K562 (cell line): Measurements from ENCODE around the gene USP6. TPM values are rescaled to one million over a fixed set of nuclear protein-coding genes. Genes with fewer than 3 reads are reported as not detected.
A peak's percentile ranks its signal among the peaks of the same experiment; 100 is the strongest.

Experiments
- CXXC5 ChIP-seq: fragments of 250-450 bp; sonication (Bioruptor Pico); IDR thresholded peaks from 2 replicates; pipeline ENCODE4 v1.8.0; 2022; ENCODE audit warnings: inconsistent platforms, mild to moderate bottlenecking, moderate library complexity
- ETV1 ChIP-seq: fragments of 450-650 bp; conservative IDR thresholded peaks from 2 replicates; pipeline ENCODE4 v1.6.1; 2016; ENCODE audit warnings: missing genetic modification characterization, control low read depth, low read depth, missing compliant biosample characterization
- KLF10 ChIP-seq: fragments of 250-450 bp; sonication (Bioruptor Pico); IDR thresholded peaks from 2 replicates; pipeline ENCODE4 v1.6.1; 2021; ENCODE audit warnings: matching md5 sums
- KLF6 ChIP-seq: fragments of 250-450 bp; sonication (Bioruptor Pico); IDR thresholded peaks from 2 replicates; pipeline ENCODE4 v1.4.0; 2020; ENCODE audit warnings: mild to moderate bottlenecking, moderate library complexity, borderline replicate concordance
- NFRKB ChIP-seq: fragments of 450-650 bp; IDR thresholded peaks from 2 replicates; pipeline ENCODE4 v1.6.1; 2016; ENCODE audit warnings: low read depth
- NFYB ChIP-seq: IDR thresholded peaks from 2 replicates; pipeline ENCODE4 v1.6.1; 2011; ENCODE audit warnings: mild to moderate bottlenecking, moderate library complexity; ENCODE audit not compliant: insufficient read length; ENCODE audit errors: extremely low read depth
- RBFOX2 ChIP-seq: fragments of 200-400 bp; formaldehyde crosslinking; IDR thresholded peaks from 2 replicates; pipeline ENCODE4 v1.6.1; 2017; ENCODE audit warnings: low read depth, mild to moderate bottlenecking, low read length, moderate library complexity
- TEAD1 ChIP-seq, 2 experiments: fragments of 450-650 bp in 1 of 2; sonication (generic) in 1 of 2; formaldehyde crosslinking; IDR thresholded peaks; 2 replicates each; pipeline versions ENCODE4 v1.4.0 to v1.8.0; 2020 to 2022; ENCODE audit warnings: mild to moderate bottlenecking in 2 of 2, missing genetic modification reagents in 1 of 2
- polyA plus RNA-seq, 8 experiments: library from polyadenylated mRNA; depleted of rRNA in 4 of 8; stranded (reverse) in 5 of 8; unstranded in 3 of 8; fragments of >200 nt; fragmentation: Nextera tagmentation in 2 of 8; fragmentation: Illumina TruSeq in 1 of 8; extraction: Ambion mirVana in 2 of 8; extraction: Trizol in 1 of 8; gene quantifications; 2 replicates each; pipeline versions ENCODE4 v1.2.1 to v1.2.3, GENCODE V29; 2011 to 2014; ENCODE audit warnings: inconsistent platforms in 1 of 8, missing spikeins in 1 of 8
- total RNA-seq, 7 experiments: library from RNA; depleted of rRNA in 6 of 7; stranded (reverse); fragments of >200 nt in 6 of 7; fragmentation: Illumina TruSeq in 2 of 7; extraction: Trizol in 2 of 7; gene quantifications; 2 replicates each; pipeline versions ENCODE4 v1.2.1 to v1.2.3, GENCODE V29; 2011 to 2021; ENCODE audit warnings: low replicate concordance in 1 of 7
- TF ChIP-seq, protein P1 (sequence below): fragments of 250-450 bp; sonication (Bioruptor Pico); IDR thresholded peaks from 2 replicates; pipeline ENCODE4 v1.5.0; 2021
- TF ChIP-seq, protein P2 (sequence below), 2 experiments: fragments of 450-650 bp in 1 of 2; sonication (generic) in 1 of 2; formaldehyde crosslinking in 1 of 2; IDR thresholded peaks; 2 replicates each; pipeline versions ENCODE4 v1.7.1 to v1.9.0; 2016 to 2022; ENCODE audit warnings: inconsistent platforms in 1 of 2, mild to moderate bottlenecking in 1 of 2, missing genetic modification reagents in 1 of 2
- TF ChIP-seq, protein P3 (sequence below), 2 experiments: fragments of 450-650 bp; IDR thresholded peaks; 2 replicates each; pipeline ENCODE4 v1.6.1; 2016
- TF ChIP-seq, protein P4 (sequence below): sonication (generic); formaldehyde crosslinking; IDR thresholded peaks from 2 replicates; pipeline ENCODE4 v1.8.1; 2023; ENCODE audit warnings: mild to moderate bottlenecking, missing genetic modification reagents, moderate library complexity

The USP6 gene
- total and polyA plus RNA-seq, 9 of the 15 experiments (the other 6 are each of a cell fraction or from before 2014, with no cell fraction given): 0.01 to 0.09 (median 0.04) TPM; not detected in 4

DNA sequence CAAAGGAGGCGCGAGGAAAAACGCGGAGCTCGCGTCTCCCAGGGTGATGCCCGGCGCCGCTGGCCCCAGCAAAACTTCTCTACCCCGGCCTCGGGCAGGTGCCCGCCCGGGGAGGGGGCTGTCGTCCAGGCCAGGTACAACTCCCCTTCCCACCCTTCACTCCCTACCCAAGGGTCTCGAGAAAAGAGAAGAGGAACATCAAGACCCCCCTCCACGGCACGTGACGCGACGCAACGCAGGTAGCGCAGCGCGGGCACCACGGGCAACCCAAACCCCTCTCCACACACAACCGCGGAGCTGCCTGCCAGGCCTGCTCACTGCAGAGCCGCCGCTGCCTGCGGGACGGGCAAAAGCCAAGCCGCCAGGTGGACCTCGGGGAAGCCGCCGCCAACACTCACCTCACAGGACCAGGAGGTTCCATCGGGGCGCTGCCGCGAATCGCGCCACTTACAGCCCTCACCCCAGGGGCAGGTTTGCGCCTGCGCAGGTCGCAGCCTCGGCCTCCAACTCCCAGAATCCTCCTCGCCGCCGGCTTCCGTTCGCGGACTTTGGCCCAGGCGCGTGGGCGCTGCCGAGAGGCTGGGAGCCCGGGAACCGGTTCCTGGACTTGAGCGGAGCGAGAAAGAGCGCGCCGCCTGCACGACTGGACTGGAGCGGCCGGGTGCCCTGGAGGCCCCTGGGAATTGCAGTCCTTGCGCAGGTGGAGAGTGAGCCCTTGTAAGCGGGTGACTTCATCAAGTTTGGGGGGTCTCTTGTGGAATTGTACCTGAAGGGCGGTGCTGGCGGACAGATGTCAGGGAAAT lies 4.2 kb upstream of the USP6 start, which contains the start of gene ZNF232 (continued):
- TF ChIP-seq, protein P1, sequence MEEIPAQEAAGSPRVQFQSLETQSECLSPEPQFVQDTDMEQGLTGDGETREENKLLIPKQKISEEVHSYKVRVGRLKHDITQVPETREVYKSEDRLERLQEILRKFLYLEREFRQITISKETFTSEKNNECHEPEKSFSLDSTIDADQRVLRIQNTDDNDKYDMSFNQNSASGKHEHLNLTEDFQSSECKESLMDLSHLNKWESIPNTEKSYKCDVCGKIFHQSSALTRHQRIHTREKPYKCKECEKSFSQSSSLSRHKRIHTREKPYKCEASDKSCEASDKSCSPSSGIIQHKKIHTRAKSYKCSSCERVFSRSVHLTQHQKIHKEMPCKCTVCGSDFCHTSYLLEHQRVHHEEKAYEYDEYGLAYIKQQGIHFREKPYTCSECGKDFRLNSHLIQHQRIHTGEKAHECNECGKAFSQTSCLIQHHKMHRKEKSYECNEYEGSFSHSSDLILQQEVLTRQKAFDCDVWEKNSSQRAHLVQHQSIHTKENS (CRISPR knock-in tag): no peak
- TF ChIP-seq KLF10 (CRISPR knock-in tag) (no peak), ETV1 (peak; percentile 72), CXXC5 (peak; percentile 77), TEAD1 (CRISPR knock-in tag; IDR thresholded peaks at IDR 0.05) (0 out of 4 replicates have a peak, but pooled peaks of 1 of the 2 experiments have one; percentile 18), NFYB (no peak), KLF6 (CRISPR knock-in tag) (no peak), RBFOX2 (peak; percentile 94), NFRKB (no peak)
- TF ChIP-seq, protein P2, sequence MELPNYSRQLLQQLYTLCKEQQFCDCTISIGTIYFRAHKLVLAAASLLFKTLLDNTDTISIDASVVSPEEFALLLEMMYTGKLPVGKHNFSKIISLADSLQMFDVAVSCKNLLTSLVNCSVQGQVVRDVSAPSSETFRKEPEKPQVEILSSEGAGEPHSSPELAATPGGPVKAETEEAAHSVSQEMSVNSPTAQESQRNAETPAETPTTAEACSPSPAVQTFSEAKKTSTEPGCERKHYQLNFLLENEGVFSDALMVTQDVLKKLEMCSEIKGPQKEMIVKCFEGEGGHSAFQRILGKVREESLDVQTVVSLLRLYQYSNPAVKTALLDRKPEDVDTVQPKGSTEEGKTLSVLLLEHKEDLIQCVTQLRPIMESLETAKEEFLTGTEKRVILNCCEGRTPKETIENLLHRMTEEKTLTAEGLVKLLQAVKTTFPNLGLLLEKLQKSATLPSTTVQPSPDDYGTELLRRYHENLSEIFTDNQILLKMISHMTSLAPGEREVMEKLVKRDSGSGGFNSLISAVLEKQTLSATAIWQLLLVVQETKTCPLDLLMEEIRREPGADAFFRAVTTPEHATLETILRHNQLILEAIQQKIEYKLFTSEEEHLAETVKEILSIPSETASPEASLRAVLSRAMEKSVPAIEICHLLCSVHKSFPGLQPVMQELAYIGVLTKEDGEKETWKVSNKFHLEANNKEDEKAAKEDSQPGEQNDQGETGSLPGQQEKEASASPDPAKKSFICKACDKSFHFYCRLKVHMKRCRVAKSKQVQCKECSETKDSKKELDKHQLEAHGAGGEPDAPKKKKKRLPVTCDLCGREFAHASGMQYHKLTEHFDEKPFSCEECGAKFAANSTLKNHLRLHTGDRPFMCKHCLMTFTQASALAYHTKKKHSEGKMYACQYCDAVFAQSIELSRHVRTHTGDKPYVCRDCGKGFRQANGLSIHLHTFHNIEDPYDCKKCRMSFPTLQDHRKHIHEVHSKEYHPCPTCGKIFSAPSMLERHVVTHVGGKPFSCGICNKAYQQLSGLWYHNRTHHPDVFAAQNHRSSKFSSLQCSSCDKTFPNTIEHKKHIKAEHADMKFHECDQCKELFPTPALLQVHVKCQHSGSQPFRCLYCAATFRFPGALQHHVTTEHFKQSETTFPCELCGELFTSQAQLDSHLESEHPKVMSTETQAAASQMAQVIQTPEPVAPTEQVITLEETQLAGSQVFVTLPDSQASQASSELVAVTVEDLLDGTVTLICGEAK (IDR thresholded peaks at IDR 0.05): peak; percentile 79
- TF ChIP-seq, protein P2 (CRISPR knock-in tag; IDR thresholded peaks at IDR 0.05): no peak
- TF ChIP-seq, protein P3, sequence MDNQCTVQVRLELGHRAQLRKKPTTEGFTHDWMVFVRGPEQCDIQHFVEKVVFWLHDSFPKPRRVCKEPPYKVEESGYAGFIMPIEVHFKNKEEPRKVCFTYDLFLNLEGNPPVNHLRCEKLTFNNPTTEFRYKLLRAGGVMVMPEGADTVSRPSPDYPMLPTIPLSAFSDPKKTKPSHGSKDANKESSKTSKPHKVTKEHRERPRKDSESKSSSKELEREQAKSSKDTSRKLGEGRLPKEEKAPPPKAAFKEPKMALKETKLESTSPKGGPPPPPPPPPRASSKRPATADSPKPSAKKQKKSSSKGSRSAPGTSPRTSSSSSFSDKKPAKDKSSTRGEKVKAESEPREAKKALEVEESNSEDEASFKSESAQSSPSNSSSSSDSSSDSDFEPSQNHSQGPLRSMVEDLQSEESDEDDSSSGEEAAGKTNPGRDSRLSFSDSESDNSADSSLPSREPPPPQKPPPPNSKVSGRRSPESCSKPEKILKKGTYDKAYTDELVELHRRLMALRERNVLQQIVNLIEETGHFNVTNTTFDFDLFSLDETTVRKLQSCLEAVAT (IDR thresholded peaks at IDR 0.05): no peak
- TF ChIP-seq, protein P4, sequence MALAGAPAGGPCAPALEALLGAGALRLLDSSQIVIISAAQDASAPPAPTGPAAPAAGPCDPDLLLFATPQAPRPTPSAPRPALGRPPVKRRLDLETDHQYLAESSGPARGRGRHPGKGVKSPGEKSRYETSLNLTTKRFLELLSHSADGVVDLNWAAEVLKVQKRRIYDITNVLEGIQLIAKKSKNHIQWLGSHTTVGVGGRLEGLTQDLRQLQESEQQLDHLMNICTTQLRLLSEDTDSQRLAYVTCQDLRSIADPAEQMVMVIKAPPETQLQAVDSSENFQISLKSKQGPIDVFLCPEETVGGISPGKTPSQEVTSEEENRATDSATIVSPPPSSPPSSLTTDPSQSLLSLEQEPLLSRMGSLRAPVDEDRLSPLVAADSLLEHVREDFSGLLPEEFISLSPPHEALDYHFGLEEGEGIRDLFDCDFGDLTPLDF (CRISPR knock-in tag): 0 out of 2 replicates have a peak, but pooled peaks have one; percentile 4
